Activated effector memory CD4-positive, alpha-beta T cell treated with Interleukin-2 at 50 U/mL for 16 hours (primary cell): ENCODE measurements around the gene NME3.

ENCODE experiments used
- DNase-seq: peaks from one replicate; pipeline ENCODE4 v3.0.0-alpha.2; 2020

Gene NME3

GRCh38 chr16:1721372-1721771, 50.0 kb downstream of the NME3 start:
- no peak for DNase-seq
